Mesenteric fat pad (tissue), 1 donor: Measurements from ENCODE around the gene HOXB4. TPM values are rescaled to one million over a fixed set of nuclear protein-coding genes. Genes with fewer than 3 reads are reported as not detected.
"Not testable (repeated sequence)": the region's sequence is repeated elsewhere in the genome, so short reads cannot be mapped to it uniquely, and the experiment has no call there.

Source experiments
- DNase-seq: peaks from one replicate; pipeline ENCODE4 v3.0.0-alpha.2; 2020; ENCODE audit warnings: low spot score
- total RNA-seq: library from RNA; stranded (reverse); fragmentation: NEBNext Ultra II Directional; extraction: Animal tissue kit (Norgen Biotek cat#: 25700); gene quantifications from one replicate; pipeline ENCODE4 v1.2.1, GENCODE V29; 2021
- donor health status: DM: yes; HTN: yes; CAD: no.

Gene HOXB4
- total RNA-seq, 1 donor from 2014 or later: 5.7 TPM

DNA sequence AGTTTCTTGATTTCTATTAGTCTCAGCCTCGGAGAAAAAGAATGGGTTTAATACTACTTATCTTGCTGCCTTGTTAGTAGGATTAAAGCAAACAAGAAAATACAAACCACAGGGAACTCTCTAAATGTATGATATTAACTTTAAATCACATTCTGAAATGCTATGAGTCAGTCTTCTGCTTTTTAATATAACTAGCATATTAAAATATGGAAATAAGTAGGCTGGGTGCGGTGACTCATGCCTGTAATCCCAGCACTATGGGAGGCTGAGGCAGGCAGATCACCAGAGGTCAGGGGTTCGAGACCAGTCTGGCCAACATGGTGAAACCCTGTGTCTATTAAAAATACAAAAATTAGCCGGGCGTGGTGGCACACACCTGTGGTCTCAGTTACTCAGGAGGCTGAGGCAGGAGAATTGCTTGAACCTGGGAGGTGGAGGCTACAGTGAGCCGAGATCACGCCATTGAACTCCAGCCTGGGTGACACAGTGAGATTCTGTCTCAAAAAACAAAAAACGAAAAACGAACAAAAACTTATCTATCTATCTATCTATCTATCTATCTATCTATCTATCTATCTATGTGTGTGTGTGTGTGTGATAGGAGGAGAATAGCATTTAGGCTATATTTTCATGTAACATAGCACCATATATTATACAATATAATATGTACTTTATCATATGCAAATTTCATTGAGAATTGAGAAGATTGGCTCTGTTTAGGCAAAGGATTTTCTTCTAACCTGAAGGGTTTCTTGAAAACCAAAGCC, 42.2 kb downstream of the HOXB4 start:
- DNase-seq: not testable (repeated sequence)

DNA sequence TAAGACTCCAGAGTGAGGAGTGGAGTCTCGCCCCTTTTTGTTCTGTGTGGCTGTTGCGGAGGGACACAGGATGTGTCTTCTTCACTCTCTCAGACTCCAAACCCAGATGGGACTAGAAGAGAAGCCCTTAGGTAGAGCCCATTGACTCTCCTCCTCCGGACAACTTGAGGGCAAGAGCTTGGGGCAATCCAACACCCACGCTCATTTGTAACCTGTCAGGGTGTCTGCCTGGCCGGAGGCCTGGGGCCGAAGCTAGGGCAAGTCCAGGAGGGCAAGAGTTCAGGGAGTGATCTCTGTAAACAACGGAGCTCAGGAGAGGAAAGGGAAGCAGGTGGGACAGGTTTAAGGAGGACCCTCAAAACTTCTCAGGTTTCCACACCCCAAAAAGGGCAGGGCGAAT, 45.9 kb downstream of the HOXB4 start:
- DNase-seq: no peak

DNA sequence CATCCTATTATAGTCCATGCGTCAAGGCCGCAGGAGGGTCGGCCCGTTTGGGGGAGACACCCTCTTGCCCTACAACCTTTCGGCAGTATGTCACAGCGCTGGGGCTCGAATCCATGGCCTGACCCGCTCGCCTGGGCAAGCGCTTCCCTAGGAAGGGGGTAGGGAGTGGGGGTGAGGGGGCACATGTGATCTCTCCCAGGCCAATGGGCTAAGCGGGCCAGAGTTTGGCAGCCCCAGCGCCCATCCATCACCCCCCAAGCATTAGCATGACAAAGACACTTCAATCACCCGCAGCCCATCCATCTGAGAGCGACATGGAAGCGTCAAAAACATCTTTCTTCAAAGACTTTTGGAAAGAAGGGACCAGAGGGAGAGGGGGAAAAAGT, 47.3 kb downstream of the HOXB4 start, which contains the start of gene HOXB1:
Gene HOXB1, minus strand, starts transcription at position 125 of the 386 bp plus-strand sequence. Its CDS starts 107 bp downstream, at position 18.
- no peak for DNase-seq

DNA sequence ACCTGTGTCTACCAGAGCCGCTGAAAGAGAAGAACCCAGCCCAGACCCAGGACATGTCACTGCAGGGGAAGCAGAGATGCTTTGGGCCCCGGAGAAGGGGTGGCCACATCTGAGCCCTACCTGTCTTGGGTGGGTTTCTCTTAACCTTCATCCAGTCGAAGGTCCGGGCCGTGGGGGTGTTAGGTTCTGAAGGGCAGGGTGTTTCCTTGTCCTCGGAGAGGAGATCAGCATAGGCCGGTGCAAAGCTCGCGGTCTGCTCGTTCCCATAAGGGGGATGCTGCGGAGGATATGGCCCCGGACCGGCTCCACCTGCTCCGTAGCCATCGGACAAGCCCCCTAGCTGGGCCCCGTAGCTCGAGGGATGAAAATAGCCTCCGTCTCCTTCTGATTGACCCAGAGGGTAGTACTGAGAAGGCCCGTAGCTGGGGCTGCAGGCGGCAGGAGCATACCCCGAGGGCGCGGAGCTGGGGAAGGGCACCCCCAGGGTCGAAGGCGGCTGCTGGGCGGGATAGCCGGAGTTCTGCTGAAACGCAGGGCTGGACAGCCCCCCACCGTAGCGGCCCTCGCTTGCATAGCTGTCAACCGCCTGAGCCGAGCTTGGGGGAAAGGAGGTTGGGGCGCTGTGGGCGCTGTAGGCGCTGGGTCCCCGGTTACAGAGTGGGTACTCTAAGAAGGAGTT, 47.8 kb downstream of the HOXB4 start:
- DNase-seq: no peak

DNA sequence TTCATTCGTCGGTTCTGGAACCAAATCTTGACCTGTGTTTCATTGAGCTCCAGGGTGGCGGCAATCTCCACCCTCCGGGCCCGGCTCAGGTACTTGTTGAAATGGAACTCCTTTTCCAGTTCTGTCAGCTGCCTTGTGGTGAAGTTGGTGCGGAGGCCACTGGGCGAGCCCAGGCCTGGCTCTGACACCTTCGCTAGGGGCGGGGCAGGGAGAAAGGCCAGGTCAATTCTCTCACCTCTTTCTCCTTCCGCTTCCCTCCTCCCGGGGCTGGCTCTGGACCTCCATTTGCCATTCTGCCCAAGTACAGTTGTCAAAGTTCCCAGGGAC, 48.5 kb downstream of the HOXB4 start:
- no peak for DNase-seq

DNA sequence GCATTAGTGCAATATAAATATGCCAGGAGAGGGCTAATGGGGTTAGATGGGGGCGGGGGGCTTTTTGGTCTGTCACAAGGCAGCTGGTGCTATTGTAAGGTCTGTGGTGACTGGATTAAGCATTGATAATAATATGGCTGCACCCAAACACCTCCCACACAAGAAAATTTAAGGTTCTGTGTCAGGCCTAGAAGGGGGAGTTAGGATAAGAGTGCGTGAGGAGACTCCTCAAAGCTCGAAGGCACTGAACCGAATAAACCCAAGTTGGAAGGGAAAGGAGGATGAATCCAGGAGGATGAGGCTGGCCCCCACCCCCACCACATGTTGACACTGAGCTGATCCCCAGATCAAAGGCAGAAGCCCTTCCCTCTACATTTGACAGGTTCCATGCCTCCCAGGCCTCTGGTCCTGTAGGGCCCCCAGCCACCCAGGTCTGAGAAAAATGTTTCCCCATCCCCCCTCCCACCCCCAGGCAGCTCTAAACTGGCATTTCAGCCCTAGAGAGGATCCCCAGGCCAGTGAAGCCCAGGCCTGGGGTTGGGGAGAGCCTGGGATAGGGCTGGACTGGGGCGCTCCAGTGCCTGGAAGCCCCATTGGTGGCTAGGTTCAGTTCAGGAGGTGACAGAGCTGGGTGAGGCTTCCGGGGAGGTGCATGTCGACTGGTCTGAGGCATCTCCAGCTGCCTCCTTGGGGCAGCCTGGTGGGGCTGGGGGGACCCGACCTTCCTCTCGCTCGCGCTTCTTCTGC, 49.0 kb downstream of the HOXB4 start:
- DNase-seq: no peak

DNA sequence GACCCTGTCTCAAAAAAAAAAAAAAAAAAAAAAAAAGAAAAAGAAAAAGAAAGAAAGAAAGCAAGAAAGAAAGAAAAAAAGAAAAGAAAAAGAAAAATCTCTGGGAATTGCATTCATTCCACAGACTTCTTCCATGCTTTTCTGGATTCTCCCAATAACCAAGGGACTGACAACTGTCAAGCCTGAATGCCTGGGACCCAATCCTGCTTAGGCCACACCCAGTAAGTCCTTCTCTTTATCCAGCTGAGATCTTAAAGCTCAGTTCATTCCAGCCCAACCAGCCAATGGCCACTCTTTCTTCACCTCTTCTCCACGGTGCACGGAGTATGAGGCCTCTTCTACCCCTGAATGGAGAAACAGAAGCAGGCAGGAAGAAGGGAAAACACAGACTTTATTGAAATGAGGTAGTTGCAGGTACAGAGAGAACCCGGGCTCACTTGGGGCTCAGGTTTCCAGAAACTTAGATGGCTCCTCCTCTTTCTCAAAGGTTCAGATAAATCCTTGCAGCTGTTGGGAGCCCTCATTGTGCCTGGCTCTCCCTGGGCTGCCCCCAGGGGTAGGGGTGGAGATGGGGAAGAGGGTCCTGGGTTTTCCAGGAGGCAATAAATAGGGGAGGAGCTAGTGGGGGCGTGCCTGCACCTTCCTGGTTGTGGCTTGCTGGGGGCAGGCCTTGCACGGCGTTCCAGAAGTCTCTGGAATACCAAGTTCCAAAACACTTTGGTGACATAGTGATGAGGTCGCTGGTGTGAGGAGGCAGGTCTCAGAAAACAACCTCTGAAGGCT, 49.8 kb downstream of the HOXB4 start:
- DNase-seq: no peak

DNA sequence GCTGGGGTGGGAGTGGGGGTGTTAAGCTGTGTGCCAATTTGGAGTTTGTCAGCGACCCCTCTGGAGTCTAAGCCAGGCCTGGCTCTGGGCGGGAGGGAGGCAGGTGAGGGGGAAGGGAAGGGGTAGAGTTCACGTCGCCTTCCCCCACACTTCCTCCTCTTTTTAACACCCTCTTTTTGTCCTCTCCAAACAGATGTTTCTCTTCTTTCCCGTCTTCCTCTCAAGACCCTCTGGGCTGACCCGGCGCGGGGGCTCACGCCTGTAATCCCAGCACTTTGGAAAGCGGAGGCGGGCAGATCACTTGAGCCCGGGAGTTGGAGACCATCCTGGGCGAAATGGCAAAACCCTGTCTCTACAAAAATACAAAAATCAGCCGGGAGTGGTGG, 50.6 kb downstream of the HOXB4 start:
- no peak for DNase-seq

DNA sequence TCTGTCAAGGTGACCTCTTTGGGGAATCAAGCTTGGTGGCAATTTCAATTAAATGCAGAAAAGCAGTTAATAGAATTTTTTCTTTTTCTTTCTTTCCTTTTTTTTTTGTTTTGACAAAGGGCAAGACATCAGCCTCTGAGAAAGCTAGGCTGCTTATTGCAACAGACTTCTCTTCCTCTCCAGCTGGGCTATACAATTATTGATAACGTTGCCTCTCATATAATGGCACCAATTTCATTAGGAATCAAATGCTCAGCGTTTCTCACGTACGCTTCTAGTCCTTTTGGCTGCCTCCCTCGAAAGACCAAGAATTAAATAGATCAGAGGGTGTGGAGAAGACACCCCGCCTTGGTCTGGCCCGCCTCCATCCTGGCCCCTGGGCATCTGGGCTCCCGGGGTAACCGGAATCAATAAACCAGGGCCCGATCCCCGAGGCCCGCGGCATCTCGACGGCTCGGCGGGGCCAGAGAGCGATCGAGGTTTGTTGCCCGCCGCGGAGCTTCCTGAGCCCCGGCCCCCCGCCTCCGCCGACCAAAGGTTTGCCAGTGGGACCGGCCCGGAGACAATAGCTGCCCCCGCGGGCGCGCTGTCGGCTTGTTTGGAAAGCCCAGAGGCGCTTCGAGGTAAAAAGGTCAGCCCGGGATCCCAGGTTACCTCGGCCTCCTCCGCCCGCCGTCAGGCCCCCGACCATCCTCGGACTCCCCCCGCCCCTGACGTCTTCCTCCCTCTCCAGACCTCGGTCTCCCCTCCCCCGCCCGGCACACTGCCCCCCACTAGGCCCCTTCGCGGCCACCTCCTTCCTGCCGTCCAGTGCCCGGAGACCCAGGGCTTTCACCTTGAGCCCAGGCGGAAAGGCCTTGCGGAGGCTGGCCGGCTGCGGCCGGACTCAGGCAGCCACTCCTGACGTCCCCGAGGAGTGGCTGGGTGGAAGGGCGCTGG, 51.3 kb downstream of the HOXB4 start:
- DNase-seq: no peak

Other genes starting within 250 kb of the HOXB4 start
- gene SKAP1, start 148.1 kb downstream of the HOXB4 start, total RNA-seq: 1.1 TPM
- not detected for gene HOXB1, start 47.3 kb downstream of the HOXB4 start, total RNA-seq
- 19.3 TPM for gene HOXB2, start 33.2 kb downstream of the HOXB4 start, total RNA-seq
- 12.6 TPM for gene HOXB3, start 11.9 kb upstream of the HOXB4 start, total RNA-seq
- gene HOXB5, start 15.4 kb upstream of the HOXB4 start, total RNA-seq: 2.0 TPM
- 8.9 TPM for gene HOXB6, start 26.6 kb upstream of the HOXB4 start, total RNA-seq
- gene HOXB7, start 32.7 kb upstream of the HOXB4 start, total RNA-seq: 12.8 TPM
- gene HOXB8, start 36.9 kb upstream of the HOXB4 start, total RNA-seq: 2.3 TPM
- gene HOXB9, start 48.0 kb upstream of the HOXB4 start, total RNA-seq: 0.58 TPM
- gene PRAC1, start 144.2 kb upstream of the HOXB4 start, total RNA-seq: not detected
- not detected for gene PRAC2, start 144.8 kb upstream of the HOXB4 start, total RNA-seq
- gene HOXB13, start 150.4 kb upstream of the HOXB4 start, total RNA-seq: not detected
- gene TTLL6, start 238.9 kb upstream of the HOXB4 start, total RNA-seq: not detected